HG03469 (cell line): ENCODE measurements around the gene SRGAP2C.
"Not testable (repeated sequence)": the region's sequence is repeated elsewhere in the genome, so short reads cannot be mapped to it uniquely, and the experiment has no call there.

Experiments used
- ATAC-seq: cut with Tn5 transposase; IDR thresholded peaks from one replicate; pipeline ENCODE4 v1.9.1; 2021; ENCODE audit warnings: mild to moderate bottlenecking, moderate library complexity, moderate number of reproducible peaks; ENCODE audit not compliant: unreplicated experiment

The SRGAP2C gene

DNA sequence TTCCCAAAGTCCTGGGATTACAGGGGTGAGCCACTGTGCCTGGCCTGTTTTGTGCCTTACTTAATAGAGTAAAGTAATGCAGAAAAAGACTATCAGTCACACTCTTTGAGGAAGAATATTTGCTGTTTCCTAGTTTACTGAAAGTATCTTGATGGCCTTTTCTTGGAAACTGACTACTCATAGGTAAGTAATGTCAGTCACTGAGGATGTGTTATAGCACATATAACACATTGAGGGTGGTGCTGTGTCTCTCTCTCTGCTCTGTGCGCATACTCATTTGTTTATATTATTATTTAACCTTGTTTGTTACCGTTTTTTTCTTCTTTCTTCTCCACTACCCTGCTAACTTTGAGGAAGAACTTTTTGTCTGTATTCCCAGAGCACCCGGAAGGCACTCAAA, 93.4 kb downstream of the SRGAP2C start:
- ATAC-seq = not testable (repeated sequence)

DNA sequence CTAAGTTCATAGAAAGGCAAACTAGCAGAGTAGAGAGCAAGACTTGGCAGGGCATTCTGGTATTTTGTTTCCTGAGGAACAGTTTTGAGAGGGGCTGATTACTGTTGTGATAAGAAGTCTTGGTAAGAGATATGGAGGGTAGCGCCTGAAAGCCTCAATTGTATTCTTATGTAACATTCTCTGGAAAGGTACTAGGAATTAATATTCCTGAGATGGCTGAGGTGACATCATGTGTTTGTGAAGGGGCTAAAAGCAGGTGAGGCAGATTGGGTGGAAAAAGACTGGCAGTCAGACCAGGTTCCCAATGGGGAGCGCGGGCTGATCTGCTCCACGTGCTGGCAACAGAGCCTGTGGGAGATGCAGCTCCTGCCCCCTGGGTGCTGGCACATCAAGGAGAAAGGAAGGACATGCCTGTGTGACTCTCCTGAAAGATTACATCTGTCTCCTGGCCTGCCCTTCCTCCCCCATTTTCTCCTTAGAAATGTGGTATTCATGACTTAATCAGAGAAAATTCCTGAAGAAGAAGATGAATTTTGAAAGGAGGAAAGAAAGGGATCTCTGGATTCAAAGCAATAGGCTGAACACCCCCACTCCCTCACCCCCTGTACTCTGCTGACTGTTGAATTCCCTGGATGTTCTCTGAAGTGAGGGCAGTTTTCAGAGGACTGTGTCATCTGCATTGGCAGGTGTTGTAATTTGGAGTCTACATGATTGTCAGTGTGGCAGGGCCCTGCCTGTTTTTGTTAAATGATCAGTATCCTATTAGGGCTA, 94.2 kb downstream of the SRGAP2C start:
- ATAC-seq = not testable (repeated sequence)

DNA sequence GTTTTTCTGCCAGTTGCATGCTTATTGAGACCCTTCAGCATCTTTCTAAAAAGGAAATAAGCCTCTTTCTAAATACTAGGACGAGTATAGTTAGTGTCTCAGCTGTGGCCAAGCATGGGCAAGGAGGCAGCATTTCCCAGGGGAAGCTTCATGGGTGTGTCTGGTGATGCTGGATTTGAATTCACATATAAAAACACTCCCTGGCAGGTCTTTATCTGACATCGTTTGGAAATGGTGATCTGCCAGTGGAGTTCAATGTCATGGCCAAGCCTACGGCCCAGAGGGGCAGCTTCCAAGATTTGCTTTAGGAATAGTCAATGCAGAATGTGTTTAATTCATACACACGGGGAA, 94.7 kb downstream of the SRGAP2C start:
- not testable (repeated sequence) for ATAC-seq

DNA sequence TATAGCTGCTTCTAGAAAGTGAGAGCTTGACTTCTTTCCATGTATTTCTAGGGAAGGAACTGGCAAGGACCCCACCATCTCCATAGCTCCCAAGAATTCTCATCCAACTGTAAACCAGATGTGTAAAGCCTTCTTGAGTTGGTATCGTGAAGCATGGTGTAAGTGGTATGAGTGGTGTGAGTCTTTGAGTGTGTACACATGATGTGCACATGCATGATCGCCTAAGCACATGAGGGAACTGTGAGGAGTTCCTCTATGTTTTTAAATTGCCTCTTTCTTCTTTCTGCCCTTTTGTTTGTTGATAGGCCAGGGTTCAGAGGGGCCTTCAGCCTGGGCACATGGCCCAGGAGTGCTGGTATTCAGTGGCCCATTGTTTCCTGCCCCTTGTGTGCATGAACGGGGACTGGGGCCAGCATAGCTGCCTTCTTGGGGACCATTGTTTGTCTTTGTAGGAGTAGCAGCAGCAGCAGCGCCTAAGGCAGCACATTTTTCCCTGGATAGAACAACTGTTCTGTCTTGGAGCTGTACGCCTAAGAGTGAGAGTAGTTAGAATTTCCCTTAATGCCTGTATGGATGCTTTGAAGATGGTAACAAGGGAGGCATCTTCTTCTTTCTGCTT, 96.0 kb downstream of the SRGAP2C start:
- ATAC-seq = not testable (repeated sequence)

DNA sequence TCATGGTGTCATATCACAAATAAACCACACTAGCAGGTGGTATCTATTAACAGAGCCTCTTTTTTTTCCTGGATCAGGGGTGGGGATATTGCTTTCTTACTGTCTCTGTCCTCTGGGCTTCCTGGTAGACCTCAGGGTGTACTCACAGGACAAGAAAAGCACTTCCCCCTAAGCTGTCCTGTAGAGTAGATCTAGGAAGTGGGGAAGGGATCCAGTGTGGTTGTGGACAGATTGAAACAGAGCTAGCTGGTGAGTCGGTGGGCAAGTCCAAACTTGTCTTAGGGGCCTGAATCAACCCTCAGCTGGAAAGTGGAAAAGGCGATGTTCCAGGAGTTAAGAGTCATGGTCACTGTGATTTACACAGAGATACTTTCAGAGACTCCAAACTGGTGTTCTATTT, 96.7 kb downstream of the SRGAP2C start:
- ATAC-seq = not testable (repeated sequence)

DNA sequence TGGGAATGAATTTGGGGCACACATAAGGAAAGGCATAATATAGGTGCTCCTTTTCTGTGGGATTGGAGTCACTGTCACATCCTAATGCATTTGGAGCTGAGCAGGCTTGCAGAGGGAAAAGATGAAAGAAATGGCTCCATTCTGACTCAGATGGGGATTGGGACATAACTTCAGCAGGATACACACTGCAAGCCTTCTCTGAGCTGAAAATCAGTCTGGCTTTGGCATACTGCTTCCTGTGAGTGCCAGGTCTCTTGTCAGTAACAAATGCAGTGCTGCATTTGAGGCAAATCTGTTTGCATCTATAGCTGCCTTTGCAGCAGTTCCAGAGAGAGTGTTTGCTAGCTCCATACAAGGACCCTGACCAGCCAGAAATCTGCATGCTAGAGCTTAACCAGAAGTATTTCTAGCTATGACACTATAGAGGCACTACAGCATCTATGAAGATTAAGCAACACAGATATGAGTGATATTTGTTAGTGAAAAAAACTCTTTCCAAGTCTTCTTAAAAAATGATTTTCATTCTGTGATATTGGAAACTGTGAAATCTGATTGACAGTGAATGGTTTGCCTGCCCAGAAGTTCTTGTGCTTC, 98.9 kb downstream of the SRGAP2C start:
- not testable (repeated sequence) for ATAC-seq

DNA sequence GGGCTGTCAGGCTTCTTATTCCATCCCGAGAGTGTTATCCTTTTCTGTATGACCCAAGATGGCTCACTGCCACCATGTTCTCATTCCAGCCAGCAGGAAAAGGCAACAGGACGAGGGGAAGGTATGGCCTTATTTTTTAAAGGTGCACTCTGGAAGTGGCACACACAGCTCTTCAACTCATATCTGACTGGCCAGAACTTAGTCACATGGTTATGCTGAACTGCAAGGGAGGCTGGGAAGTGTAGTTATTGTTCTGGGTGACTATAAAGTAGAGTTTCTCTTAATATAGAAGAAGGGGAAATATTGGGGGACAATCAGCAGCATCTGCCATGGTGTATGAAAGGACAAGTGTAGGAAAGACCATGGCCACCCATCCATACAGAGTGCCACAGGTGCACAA, 107.8 kb downstream of the SRGAP2C start:
- ATAC-seq = not testable (repeated sequence)

DNA sequence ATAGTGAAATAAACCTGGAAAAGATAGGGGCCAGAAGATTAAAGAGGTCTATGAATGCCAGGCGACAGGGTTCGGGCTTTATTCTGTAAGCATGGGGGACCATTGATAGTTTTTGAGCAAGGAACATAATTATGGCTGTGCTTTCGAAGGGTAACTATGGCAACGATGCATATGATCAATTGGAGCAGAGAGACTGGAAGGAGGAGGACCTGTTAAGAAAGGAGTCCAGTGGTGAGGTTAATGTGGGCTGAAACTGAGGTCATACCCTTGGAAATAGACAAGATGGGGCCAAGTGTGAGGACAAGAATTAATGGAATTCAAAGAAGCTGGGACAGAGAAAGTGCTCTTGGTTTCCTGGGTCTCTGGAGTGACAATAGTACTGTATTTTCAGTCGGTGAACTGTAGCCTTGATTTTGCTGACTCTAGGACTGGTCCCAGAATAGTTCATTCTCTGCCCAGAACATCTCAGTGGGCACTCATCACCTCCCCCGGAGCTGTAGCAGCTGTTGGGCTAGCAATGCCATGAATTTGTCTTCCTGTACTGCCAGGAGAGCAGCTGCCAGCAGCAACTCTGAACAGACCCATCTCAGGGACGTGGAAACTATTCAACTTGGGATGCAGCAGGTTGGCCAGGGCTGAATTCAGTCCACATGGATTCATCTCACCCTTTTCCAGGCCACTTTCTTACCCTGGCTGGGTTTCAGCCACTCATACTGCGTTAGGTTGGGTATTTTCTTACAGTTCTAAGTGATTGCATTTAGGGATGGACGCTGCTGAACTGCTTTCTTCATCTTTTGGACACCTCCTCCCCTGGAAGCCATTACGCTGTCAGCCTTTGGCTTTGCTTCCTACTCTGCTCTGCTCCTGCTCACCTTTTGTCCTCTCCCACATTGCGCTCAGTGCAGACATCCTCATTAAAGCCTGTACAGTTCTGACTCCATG, 108.8 kb downstream of the SRGAP2C start:
- ATAC-seq = not testable (repeated sequence)

DNA sequence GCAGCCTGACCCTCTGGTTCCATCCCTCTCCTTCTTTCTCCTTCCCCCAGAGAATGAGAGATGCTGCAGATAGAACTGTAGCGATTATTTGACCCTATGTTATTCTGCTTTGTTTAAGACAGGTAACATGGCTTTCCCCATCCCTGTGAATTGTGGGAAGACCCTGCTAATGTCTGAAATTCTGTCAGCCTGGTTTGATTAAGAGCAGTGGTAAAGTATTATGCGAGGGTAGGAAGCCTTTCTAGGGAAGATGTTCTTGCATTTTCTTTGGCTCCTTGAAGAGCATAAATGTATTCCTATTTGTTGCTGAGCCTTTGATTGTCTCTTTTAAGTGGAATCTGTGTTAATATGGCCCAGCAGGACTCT, 109.4 kb downstream of the SRGAP2C start:
- ATAC-seq = not testable (repeated sequence)

DNA sequence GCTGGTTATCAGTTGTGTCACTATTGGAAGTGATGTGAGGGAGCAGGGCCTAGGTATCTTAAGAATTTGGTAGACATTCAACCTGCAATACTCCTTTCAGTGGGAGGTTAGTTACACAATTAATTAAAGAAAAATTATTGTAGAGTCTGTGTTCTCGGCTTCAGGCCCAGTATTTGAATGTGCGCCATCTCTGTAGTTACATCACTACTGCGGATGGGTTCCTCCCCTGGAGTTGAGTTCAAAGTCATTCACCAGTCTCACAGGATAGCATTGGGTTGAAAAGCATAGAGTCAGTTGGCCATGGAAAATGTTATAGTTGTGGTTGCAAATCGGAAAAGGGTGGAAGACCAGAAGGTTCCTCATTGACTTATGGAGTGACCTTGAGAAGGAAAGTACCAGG, 111.8 kb downstream of the SRGAP2C start:
- ATAC-seq = not testable (repeated sequence)

DNA sequence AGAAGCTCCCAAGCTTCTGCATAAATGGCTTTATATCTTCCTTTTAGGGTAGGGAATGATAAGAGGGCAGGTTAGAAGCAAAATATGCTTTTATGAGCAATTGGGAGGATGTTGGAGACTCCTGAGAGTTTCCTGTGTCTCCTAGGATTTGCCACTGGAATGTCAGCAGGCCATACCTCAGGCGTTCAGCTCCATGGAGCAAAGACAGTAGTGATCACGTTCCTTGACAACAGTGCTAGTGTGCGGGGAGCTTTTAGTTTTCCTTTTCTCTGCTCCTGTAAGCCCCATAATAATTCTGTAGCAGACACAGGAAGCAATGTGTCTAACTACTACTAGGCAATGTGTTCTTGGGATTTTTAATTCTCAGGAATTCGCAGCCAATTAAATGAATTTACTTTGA, 113.8 kb downstream of the SRGAP2C start:
- not testable (repeated sequence) for ATAC-seq

DNA sequence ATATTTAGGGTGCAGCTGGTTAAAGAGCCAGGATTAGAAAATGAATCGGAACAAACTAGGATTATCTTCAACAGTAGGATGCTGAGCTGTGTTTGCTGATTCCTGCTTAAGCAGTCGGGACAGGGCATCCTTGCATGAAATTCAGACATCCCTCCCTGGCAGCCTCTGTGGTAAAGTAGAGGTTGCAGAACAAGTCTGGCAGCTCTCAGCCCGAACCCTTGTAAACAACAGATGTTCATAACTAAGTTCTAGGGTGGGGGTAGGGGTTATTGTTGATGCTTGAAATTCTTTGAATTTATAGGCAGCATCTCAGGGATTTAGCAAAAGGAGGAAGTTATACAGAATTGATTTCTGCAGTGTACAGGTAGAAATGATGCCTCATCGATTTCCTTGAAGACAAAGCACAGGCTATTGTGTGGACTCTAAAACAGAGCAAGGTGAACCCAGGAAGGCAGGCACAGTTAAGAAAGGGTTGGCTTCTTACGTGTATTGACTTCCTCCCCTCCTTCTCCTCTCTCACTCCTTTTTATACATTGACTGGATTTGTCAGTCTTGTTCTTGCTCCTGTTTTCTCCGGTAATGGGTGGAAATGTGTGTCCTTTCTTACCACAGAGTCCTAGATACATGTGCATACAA, 114.9 kb downstream of the SRGAP2C start:
- ATAC-seq = not testable (repeated sequence)

DNA sequence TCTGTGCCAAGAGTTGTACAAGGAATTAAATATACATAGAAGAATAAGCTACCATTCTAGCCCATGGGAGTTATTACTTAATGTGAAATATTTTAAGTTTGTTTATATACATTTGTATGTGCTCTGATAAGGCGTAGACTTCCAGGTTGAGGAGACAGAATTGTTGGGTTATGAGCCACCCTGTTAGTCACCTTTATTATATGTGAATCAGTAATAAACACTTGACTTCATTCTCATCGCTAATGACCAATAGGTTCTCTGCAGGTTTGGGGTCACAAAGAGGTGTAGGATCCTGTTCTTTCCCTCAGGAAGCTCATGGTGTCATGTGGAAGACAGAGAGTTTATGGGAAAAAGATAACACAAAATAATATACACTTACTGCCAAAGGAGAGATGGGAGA, 117.1 kb downstream of the SRGAP2C start:
- not testable (repeated sequence) for ATAC-seq

DNA sequence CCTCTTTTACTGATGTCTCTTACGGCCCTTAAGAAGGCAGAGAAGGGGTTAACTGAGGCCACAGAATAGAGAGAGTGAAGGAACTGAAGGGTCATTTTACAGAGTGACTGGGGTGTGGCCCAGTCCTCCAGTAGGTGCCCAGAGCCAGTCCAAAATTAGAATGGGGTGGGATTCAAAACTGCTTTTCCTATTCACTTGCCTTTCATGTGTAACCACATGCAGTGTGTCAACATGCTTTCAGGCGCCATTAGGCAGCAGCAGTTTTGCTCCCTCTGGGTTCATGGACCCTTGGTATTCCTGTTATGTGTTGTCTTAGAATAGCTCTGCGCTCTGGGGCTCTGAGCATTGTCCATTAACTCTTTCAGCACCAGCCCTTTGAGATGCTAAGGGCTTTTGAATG, 123.0 kb downstream of the SRGAP2C start:
- ATAC-seq = not testable (repeated sequence)

DNA sequence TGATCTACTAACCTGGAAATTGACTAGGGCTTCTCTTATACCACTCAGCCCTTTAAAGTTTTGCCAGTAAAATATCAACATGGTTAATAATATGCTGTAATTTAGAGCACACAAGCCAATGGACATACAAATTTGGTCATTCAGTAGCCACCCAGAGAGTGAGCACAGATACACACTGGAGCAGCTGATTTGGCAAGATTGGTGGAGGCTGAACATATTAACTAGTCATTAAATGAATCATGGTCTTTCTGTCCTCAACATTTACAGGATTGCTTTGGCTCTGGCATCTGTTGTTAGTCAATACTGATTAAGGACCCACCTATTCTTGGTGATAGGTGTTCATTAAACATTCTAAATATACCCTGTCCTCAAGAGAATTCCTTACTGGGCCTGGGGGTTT, 130.7 kb downstream of the SRGAP2C start:
- not testable (repeated sequence) for ATAC-seq

DNA sequence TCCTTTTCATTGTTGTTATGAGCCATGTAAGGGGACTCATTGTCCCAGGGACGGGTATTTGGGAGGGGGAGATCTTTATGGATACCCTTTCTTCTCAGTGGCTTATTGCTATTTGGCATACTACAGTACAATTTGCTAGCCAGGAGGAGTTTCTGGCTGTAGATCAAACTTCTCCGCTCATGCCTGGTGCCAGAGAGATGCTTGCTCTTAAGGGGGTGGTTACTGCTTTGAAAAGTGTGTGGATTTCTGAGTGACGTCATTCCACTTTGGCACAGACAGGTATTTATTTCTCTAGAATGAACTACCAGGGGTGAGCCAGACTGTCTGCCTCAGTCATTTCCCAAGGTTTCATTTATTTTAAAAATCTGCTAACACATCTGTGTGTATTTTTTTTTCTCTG, 131.3 kb downstream of the SRGAP2C start:
- not testable (repeated sequence) for ATAC-seq

DNA sequence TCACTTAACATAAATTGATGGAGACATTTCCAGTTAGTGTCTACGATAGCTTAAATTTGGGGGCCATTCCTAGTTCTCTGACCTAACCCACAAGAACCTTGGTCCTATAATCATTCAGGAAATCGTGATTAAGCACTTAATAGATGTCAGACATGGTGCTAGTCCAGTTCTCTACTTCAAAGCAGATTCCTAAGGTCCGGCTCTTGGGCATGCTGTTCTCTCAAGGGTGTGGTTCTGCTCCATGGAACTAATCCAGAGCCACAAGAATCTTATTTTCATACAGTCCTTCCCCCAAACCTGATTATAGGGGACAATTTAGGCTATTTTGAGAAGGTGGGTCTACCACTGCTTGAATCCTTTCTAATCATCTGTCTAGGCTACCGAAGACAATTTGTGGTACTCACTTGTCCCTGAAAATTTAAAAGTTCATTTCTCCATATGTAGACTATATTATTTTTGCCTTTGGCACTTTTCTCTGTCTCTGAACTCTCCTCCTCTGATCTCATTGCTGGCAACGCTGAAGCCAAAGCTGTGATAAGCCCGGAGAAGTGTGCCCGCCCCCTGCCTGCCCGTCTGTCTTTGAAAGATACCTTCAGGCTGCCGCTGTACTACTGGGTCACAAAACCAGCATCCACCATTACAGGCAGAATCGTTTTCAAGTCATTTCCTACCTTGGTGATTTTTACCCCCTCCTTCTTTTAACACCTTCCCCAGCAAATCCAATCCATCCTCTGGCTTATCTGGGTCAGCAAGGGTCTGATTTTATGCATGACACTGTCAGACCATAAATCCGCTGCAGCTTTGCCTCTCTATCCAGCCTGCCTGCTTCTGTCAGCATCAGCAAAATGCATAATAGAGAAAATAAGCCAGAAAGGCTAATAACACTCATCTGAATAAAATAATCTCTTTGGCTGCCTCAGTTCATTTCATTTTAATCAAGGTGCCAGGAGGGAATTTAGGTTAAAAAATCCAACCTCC, 133.0 kb downstream of the SRGAP2C start:
- ATAC-seq = not testable (repeated sequence)

DNA sequence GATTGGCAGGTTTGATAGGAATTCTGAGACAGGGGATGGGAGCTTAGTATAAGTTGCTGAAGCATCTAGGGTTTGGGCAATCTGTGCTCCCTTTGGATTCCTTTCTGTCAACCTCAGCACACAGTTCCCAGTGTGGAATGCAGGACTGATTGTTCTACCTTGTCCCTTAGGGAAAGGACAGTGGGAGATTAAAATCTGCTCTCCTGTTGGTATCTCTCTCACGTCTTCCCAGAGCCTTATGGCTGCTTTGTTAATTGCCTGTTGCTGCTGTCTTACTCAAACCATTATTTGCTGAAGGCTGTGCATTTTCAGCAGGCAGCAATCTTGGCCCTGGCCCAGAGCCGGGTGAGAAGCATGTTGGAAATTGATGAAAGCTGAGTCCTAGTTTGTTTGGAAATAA, 133.9 kb downstream of the SRGAP2C start:
- ATAC-seq = not testable (repeated sequence)

DNA sequence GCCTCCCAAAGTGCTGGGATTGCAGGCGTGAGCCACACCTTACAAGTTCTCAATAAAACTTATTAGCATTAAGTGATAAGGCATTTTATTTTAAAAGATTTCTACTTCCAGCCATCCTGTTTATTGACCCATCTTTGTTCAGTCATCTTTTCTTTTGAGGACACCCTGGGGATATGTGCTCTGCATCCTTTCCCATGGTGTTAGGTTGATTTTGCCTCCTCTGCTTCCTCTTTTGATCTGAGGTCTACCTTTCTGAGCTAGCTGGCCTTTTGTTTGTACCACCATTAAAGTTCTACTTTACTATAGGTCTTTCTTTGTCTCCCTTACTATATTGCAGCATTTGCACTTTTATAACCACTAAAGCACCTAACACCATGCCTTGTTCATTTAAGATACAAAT, 136.9 kb downstream of the SRGAP2C start:
- not testable (repeated sequence) for ATAC-seq
